Inferior parietal cortex (tissue), 1 donor: ENCODE data around the gene ZNF235.
"Not testable (repeated sequence)": the region's sequence is repeated elsewhere in the genome, so short reads cannot be mapped to it uniquely, and the experiment has no call there.

ENCODE experiments used
- DNase-seq: peaks from one replicate; pipeline ENCODE4 v3.0.0-alpha.2; 2016; ENCODE audit errors: extremely low spot score

Gene ZNF235

GRCh38 chr19:44255705-44256411 lies 49.0 kb downstream of the ZNF235 start:
- no peak for DNase-seq

GRCh38 chr19:44254496-44254895 lies 50.3 kb downstream of the ZNF235 start:
- no peak for DNase-seq

DNA sequence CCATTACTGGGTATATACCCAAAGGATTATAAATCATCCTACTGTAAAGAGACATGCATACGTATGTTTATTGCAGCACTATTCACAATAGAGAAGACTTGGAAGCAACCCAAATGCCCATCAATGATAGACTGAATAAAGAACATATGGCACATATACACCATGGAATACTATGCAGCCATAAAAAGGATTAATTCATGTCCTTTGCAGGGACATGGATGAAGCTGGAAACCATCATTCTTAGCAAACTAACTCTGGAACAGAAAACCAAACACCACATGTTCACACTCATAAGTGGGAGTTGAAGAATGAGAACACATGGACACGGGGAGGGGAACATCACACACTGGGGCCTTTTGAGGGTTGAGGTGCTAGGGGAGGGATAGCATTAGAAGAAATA lies 51.4 kb downstream of the ZNF235 start:
- DNase-seq, result not testable (repeated sequence)

DNA sequence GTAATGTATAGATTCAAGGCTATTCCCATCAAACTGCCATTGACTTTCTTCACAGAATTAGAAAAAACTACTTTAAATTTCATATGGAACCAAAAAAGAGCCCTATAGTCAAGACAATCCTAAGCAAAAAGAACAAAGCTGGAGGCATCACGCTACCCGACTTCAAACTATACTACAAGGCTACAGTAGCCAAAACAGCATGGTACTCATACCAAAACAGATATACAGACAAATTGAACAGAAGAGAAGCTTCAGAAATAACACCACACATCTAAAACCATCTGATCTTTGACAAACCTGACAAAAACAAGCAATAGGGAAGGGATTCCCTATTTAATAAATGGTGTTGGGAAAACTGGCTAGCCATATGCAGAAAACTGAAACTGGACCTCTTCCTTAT lies 52.5 kb downstream of the ZNF235 start:
- DNase-seq, result not testable (repeated sequence)

GRCh38 chr19:44236384-44236783 lies 68.4 kb downstream of the ZNF235 start:
- no peak for DNase-seq
